ENCODE results near the gene ADGRD1.
A peak's percentile ranks its signal among the peaks of the same experiment; 100 is the strongest.

The ADGRD1 gene

GRCh38 chr12:131106349-131106941 is 152.7 kb downstream of the ADGRD1 start:
- peak; percentile 10 for DNase-seq

- DNase-seq: no peak
These were observed 154.7 kb downstream of the ADGRD1 start for GRCh38 chr12:131108177-131108955.

- no peak for DNase-seq
These were observed 157.7 kb downstream of the ADGRD1 start for GRCh38 chr12:131111446-131111845.

GRCh38 chr12:131112021-131112420 is 158.3 kb downstream of the ADGRD1 start:
- no peak for DNase-seq

DNA sequence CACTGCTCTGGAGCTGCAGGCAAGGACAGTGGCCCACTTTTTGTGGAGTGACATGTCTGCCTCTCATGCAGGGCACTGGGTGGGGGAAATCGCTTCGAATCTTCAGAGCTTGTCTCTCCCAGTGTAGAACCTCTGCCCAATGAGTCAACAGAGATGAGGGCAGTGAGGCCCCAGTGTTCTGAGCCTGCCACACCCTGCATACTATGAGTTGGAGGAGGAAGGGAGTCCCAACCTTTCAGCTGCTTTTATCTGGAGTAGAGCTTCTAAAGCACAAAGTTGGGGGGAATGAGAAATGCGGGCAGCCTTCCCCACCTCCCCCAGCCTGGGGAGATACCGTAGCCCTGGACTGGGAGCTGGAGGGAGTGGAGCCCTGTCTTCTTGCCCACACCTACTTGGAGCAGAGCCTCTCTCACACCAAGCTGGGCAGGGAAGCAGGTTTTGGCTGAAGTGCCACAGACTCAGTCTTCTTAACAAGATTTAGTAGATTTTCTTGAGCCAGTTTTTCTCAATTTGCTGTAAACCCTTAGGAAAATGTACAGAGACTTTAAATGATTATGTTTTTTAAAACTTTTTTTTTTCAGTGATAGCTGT is 159.1 kb downstream of the ADGRD1 start:
- no peak for DNase-seq

DNA sequence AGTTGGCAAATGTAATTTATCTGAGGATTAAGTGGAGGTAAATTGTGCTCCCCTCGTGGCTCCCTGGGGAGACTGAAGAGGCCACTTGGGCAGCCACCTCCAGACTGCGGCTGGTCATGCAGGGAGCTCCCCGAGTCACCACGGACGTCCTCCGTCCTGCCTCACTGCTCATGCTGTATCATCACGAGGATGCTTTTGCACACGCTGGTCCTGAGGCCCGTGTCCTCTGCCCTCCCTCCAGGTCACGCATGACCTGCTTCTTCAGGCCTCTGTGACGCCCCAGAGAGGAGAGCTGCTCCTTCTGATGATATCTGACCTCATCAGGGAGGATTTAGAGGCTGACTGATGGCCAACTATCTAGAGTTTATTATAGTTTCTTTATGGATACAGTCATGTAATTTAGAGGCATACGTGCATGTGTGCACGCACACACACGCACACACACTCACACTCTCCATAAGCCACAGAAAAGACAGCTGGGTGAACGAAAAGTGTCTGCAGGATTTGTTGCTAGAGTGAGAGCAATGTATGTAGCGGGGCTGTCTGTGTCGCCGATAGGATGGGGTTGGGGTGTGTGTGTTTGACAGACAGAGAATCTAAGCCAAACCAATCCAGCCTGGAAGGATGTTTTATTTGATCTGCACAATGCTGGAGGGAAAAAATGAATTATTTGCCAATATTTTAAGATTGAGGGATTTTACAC is 160.0 kb downstream of the ADGRD1 start:
- DNase-seq: no peak

DNA sequence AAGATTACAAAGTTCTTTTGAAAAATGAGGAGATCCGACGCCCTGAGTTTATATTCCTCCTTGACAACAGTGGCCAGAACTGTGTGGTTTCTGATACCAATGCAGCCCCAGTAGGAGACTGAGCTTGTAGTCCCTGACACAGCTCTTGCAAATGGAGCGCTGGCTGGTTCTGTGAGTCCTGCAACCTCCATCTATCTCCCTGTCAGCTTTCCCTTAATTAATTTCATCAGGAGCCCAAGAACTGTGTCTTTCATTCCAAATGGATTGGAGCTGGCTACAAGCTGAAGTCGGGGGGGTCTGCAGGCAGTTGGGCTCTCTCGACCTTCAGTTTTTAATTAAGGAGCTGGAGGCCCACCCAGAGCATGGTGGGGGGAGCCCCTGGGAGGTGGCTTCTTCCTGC is 160.6 kb downstream of the ADGRD1 start:
- no peak for DNase-seq

DNA sequence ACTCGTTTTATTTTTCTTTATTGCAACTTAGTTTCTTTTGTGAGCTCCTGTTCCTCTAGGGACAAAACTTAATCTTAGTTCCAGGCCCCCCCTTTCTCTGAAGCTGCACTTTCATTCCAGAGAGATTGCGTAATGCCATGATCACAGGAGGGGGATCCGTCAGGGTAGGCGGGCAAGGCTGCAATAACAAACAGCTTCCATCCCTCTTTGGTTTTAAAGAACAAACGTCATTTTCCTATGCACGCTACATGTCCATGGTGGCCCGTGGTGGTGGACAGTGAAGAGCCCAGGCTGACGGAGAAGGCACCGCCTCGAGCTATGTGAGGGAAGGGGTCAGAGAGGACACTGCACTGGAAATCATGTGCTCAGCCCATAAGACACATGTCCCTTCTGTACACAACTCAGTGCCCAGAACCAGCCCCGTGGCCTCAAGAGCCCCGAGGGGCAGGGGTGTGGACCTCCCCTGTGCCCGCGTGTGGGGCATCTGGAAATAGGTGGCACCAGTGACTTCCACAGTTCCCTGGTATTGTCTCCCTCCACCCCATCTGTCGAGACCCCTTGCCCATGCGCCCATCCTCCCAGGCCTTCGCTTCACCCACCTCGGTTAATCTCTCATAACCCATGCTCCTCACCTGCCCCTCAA is 161.4 kb downstream of the ADGRD1 start:
- no peak for DNase-seq

DNA sequence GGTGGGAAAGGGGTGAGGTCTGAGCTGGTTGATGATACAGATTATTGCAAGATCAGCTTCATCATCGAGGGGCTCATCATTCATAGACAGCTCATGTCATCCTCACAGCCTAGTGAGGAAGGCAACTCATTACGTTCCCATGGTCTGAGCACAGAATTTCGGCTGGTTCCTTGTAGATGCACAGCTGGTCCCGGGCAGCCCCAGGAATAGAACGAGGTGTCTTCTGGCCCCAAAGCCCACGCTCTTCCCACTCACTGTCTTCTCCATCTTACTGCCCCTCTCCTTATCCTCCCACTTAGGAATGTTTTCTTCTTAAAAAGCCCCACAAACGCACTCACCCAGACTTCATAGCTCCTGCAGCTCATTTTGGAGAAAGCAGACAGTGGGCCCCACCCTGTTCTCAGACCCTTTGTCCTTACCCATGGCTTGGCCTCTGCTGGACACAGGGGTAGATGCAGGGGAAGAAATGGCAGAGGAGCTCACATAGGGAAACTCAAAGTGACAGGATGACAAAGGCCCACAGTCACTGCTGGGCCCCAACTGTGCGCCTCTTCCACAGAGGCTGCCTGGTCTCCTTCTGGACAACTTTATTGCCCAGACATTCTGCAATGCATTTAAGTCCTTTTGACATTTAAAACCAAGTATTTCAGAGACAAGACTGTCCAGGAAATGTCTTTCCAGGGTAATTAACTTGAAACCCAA is 162.2 kb downstream of the ADGRD1 start:
- DNase-seq: no peak

- no peak for DNase-seq
These were observed 162.9 kb downstream of the ADGRD1 start for GRCh38 chr12:131116468-131117117.

GRCh38 chr12:131117438-131118245 is 163.9 kb downstream of the ADGRD1 start:
- peak; percentile 7 for DNase-seq

DNA sequence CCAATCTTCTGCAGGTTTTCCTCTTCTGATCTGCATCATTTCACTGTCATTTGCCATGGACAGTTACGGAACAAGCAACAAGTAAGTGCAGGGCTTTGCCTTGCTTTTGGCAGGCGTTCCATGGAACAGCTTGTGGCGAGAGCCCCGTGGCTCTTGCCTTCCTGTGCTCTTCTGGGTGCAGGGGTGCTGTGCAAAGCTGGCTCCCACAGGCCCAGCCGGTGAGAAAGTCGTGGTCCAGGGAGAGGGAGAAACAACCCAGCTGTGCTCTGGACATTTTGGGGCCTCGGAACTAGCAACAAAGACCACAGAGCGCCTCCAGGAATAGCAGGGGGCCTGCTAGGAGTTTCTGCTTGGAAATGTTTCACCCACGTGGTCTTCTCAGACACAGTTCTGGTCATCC is 164.7 kb downstream of the ADGRD1 start:
- DNase-seq: peak; percentile 8

DNA sequence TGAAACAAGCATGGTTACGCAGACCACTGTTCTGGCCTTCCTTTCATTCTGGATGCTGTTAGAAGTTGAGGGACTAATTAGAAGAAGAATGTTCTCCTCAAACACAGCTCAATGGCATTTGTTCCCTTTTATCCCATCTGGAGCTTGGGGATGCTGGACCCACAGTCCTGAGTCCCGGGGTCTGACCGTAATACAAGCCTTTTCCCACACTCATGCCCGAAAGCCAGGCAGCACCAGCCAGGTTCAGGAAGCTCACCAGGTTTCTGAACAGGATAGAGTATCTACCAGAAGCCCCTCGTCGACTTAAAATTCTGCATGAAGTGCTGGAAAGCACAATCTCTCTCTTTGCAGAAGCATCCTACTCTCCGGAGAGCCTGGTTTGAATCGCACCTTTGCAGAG is 165.6 kb downstream of the ADGRD1 start:
- DNase-seq: peak; percentile 1

GRCh38 chr12:131119936-131120335 is 166.2 kb downstream of the ADGRD1 start:
- peak; percentile 7 for DNase-seq

- no peak for DNase-seq
These were observed 167.1 kb downstream of the ADGRD1 start for GRCh38 chr12:131120831-131121271.

DNA sequence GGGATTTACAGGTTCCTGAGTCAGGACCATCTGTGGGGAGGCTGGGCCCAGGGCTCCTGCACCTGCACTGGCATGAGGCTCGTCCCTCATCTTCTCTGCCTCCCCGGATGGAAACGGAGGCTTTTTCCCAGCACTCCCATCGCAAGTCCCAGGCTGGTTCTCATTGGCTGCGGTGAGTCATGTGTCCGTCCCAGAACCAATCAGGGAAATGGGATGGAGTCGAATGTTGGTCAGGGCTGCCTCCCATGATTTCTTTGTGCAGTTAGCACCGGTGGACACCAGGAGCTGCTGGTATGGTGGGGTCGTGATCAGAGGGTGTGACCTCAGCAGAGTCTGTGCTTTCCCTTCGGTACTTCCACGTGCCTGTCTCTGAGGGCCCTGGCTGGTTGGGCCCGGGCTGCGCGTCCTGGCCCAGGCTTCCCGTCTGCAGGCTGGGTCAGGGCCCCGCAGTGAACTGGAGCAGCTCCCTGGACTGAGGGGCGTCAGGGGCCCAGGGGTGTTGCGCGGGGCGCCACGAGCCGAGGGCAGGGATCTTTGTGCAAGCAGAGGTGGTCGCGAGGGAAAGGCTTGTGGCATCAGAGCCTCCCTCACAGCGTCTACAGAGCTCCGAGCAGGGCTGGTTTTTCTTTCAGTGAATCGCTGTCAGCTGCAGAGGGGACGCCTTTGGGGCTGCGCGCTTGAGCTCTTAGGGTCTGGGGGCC is 168.1 kb downstream of the ADGRD1 start:
- DNase-seq: no peak

- DNase-seq: no peak
These were observed 168.9 kb downstream of the ADGRD1 start for GRCh38 chr12:131122631-131123030.

DNA sequence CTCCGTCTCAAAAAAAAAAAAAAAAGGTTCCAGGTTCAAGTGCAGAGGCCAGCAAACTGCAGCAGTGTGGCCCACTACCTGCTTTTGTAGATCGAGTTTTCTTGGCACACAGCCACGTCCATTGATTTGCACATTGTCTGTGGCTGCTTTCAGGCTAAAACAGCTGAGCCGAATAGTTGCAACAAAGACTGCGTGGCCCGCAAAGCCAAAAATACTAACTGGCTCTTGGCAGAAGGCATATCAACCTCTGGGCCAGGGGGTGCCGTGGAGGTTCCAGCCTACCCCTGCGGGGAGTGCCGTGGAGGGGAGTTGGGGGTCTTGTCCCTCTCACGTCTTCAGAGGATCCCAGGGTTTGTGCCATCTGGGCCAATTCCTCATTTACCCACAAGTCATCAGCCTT is 170.1 kb downstream of the ADGRD1 start:
- DNase-seq: no peak

GRCh38 chr12:131124487-131125280 is 171.0 kb downstream of the ADGRD1 start:
- no peak for DNase-seq
